HG03135 (cell line): ENCODE results near the gene CARS1.
"Not testable (repeated sequence)": the region's sequence is repeated elsewhere in the genome, so short reads cannot be mapped to it uniquely, and the experiment has no call there.

Source experiments
- ATAC-seq: cut with Tn5 transposase; IDR thresholded peaks from one replicate; pipeline ENCODE4 v1.9.1; 2021; ENCODE audit warnings: mild to moderate bottlenecking, moderate library complexity; ENCODE audit not compliant: unreplicated experiment

The CARS1 gene

DNA sequence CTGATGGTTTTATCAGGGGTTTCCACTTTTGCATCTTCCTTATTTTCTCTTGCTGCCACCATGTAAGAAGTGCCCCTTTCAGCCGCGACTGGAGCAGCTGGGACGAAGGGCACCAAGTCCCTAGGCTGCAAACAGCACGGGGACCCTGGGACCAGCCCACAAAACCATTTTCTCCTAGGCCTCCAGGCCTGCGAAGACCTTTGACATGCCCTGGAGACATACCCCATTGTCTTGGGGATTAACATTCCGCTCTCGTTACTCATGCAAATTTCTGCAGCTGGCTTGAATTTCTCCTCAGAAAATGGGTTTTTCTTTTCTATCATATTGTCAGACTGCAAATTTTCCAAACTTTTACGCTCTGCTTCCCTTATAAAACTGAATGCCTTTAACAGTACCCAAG is 6.7 kb upstream of the CARS1 start:
- ATAC-seq = not testable (repeated sequence)

DNA sequence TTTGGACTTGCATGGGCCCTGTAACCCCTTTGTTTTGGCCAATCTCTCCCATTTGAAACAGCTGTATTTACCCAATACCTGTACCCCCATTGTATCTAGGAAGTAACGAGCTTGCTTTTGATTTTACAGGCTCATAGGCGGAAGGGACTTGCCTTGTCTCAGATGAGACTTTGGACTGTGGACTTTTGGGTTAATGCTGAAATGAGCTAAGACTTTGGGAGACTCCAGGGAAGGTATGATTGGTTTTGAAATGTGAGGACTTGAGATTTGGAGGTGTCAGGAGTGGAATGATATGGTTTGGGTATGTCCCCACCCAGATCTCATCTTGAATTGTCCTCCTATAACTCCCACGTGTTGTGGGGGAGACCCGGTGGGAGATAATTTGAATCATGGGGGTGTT is 6.2 kb upstream of the CARS1 start:
- ATAC-seq = not testable (repeated sequence)

GRCh38 chr11:3060436-3061025 is 3.3 kb upstream of the CARS1 start:
- no peak for ATAC-seq

DNA sequence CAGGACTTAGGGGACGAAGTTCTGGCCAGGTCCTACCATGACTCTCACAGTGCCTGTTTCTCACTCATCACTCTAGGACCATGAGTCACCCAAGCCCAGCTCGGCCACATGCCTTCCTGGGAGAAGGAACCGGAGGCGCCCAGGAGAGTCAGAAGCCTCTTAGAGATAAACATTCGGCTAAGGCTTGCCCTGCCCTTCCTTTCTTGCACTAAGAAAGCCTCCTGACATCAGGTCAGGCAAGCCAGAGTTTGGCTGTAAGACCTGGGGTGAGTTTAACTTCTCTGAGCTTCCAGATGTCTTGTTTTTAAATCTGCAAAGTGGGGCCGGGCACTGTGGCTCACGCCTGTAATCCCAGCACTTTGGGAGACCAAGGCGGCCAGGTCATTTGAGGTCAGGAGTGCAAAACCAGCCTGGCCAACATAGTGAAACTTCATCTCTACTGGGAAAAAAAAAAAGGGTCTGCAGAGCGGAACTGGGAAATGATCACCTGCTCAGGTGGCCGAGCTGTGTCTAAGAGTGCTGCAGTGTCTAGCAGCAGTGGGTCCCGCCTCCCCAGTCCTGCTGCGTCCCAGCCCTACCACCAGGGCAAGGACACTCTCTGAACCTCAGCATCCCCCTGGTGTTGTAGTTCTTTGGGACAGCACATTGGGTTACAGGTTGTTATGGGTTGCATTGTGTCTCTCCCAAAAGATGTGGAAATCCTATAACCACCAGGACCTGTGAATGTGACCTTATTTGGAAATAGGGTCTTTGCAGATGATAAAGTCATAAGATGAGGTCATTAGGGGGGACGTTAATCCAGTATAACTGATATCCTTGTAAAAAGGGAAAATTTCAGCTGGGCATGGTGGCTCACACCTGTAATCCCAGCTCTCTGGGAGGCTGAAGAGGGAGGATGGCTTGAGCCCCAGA is 1.8 kb upstream of the CARS1 start:
- ATAC-seq = no peak

- peak; percentile 7 for ATAC-seq
Measured at GRCh38 chr11:3056296-3057068, 741 bp downstream of the CARS1 start.

GRCh38 chr11:3055891-3056290 is 1.3 kb downstream of the CARS1 start:
- no peak for ATAC-seq

- ATAC-seq = no peak
Measured at GRCh38 chr11:3052567-3052966, 4.7 kb downstream of the CARS1 start.

DNA sequence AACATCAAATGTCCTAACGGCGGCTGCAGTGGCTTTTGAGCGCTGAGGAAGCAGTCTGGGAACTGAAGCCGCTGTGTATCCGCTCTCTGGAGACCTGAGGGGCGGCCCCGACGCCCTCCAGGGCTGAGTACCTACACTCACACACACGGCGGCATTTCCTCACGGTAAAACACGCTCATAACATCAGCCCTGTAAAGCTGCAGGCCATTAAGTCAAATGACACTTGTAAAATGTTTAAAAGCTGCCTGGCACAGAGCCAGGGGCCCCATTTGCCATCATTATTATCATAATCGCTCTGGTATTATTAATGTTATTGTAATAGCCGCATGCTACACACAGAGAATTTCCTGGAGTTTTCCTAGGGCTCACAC is 5.1 kb downstream of the CARS1 start:
- ATAC-seq = no peak

DNA sequence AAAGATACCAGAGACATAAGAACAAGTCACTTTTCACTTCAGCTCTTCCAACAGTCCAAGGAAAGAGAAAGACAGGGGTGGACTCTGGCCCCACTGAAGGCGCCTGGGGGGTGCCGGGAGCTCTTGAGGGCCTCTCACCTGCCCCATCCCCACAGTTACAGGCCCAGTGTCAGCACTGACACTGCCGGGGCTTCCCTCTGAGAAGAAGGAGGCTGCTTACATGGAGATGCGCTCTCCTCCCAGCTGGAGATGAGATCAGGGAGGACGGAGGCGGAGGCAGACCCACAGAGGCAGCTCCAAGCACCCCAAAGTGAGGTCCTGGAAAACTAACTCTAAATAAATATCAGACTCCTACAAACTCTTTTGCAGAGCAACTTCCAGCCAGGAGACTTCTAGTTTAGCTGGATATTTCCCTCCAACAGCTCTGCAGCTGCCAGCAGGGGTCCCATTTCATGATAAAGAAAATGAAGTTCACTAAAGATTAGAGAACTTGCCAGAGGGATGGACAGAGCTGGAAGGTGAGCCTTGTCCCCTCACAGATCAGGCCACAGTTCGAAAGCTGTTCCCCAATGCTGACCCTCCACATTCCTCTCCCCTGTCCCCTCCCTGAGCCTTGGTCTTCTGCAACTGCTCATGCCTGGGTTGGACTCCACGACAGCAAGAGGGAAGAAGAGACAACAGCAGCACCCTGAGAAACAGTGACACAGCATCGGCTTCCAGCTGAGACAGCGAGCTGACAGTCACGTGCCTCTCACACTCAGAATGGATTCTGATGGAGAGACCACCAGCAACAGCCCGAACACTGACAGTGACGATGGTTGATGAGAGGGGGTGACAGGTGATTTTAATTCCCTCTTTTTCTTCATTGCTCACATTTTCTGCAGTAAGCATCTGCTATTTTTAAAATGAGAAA is 5.8 kb downstream of the CARS1 start:
- ATAC-seq = no peak

DNA sequence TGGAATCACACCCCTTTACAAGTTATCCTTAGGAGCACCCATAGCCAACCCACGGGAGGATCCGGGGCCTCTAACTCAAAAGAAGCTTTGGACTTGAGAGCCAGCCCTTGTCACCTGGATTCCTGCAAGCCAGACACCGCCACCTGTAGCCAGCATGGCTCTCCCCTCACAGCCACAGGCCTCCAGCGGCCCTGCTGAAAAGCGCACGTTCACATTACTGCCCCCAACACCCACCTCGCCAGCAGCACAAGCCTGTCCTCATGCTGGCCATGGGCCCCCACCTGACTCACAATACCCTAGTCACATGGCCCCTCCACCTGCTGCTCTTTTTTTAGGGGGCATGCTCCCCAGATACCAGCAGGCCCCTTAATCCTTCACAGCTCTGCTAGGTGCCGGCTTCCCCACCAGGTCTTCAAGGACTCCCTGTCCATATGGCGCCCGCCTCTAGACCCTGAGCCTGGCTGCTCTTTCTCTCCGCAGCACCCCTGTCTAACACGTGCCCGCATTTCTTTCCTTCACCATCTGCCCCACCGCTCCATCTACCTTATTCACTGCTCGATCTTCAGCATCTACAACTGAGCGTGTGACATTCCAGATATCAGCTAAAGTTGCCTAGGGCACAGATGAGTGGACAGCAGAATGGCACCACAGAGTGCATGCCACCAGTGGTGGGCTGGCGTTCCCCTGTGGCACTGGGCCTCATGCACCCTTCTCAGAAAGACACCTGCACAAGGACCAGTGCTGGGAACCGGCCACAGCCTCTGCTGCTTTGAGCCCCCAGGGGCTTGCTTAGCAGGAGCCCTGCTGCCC is 6.6 kb downstream of the CARS1 start:
- no peak for ATAC-seq

- peak; percentile 81 for ATAC-seq
Measured at GRCh38 chr11:3049430-3050243, 7.6 kb downstream of the CARS1 start.

DNA sequence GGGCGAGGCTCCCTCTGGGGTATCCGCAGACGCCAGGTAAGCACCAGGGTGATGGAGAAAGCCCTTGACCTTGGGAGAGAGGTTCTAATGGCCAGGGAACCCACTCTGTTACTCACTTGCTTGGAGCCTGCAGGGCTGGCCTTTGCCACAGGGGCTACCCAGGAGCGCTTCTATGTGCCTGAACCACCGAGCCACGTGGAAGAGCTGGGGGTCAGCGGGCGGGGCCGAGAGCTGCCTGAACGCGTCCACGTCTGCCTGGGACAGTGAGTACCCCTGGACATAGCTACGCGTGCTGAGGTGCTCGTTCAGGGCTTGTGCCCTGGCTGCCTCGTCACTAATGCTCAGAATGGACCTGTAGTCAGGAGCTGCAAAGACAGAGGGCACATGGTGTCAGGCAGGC is 9.6 kb downstream of the CARS1 start:
- ATAC-seq = no peak

- no peak for ATAC-seq
Measured at GRCh38 chr11:3046641-3047040, 10.6 kb downstream of the CARS1 start.

GRCh38 chr11:3046190-3046589 is 11.0 kb downstream of the CARS1 start:
- no peak for ATAC-seq

GRCh38 chr11:3044915-3045314 is 12.3 kb downstream of the CARS1 start:
- ATAC-seq = no peak

GRCh38 chr11:3044004-3044403 is 13.2 kb downstream of the CARS1 start:
- no peak for ATAC-seq

DNA sequence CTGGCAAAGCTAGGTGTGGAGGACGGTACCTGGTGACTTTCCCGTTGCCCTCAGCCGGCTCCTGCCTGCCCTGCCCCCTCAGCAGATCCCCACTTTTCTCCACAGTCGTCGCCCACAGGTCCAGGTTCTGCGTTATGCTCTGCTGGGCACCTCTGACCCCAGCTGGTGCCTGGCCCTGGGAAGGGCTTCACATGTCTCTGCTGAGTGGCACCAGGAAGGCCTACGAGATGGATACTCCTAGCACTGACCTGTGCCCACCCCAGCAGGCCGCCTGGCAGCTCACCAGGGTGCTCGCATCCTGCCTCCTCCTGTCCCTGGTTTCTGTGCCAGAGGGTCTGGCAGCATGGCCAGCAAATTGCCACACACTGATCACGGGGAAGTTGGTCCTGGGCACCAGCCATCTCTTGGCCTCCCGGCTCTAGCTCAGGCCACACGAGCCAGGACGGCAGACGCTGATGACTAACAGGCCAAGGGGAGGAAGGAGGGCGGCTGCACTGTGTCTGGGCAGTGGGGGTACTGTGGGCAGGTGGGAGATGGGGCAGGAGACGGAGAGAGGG is 13.8 kb downstream of the CARS1 start:
- no peak for ATAC-seq

- no peak for ATAC-seq
Measured at GRCh38 chr11:3042496-3043314, 14.5 kb downstream of the CARS1 start.
